PC-3 (cell line): ENCODE measurements around the gene ABLIM2.

ENCODE experiments used
- EZH2phosphoT487 ChIP-seq: fragments of 300-600 bp; sonication (generic); IDR thresholded peaks from 2 replicates; pipeline ENCODE4 v1.6.1; 2018; ENCODE audit warnings: mild to moderate bottlenecking, antibody characterized with exemption, low read length, borderline replicate concordance
- TF ChIP-seq, protein P1 (sequence below): fragments of 300-600 bp; sonication (generic); conservative IDR thresholded peaks from 2 replicates; pipeline ENCODE4 v1.5.1; 2017; ENCODE audit warnings: antibody characterized with exemption, low read depth, mild to moderate bottlenecking, low read length

DNA sequence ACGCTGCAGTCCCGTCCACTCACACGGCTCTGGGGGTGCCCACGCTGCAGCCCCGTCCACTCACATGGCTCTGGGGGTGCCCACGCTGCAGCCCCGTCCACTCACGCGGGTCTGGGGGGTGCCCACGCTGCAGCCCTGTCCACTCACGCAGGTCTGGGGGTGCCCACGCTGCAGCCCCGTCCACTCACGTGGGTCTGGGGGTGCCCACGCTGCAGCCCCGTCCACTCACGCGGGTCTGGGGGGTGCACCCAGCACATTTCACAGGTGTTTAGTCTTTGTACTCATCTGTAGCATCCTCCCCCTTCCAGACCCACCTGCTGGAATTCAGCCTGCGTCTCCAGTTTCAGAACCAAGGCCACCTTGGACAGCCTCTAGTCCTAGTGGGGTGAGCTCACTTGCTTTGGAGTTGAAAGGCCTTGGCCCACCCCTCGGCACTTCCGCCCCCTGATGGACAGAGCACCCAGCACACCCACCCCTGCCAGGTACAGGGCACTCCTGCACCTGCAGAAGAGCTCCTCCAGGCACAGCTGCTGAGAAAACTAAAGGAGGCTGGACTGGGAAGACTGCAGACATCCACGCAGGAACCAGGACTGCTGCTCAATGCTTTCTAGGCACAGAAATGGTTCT lies 73.0 kb downstream of the ABLIM2 start:
- TF ChIP-seq EZH2phosphoT487, result no peak
- TF ChIP-seq, protein P1, sequence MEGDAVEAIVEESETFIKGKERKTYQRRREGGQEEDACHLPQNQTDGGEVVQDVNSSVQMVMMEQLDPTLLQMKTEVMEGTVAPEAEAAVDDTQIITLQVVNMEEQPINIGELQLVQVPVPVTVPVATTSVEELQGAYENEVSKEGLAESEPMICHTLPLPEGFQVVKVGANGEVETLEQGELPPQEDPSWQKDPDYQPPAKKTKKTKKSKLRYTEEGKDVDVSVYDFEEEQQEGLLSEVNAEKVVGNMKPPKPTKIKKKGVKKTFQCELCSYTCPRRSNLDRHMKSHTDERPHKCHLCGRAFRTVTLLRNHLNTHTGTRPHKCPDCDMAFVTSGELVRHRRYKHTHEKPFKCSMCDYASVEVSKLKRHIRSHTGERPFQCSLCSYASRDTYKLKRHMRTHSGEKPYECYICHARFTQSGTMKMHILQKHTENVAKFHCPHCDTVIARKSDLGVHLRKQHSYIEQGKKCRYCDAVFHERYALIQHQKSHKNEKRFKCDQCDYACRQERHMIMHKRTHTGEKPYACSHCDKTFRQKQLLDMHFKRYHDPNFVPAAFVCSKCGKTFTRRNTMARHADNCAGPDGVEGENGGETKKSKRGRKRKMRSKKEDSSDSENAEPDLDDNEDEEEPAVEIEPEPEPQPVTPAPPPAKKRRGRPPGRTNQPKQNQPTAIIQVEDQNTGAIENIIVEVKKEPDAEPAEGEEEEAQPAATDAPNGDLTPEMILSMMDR, result no peak; the same call in 1 of the 2 replicates
